ENCODE data around the gene BACE2. TPM values are rescaled to one million over a fixed set of nuclear protein-coding genes. Genes with fewer than 3 reads are reported as not detected.

The BACE2 gene
- total RNA-seq, 1 donor from 2014 or later, result 16.0 TPM

- DNase-seq, result no peak
- Histone ChIP-seq H3K4me1 (peaks cover 14% of the 10 kb centered on the region), H3K4me3 (peak within 1 kb of the TSS; percentile 55), H3K27me3 (ENCODE audit: low read depth) (peaks cover 76% of the 10 kb centered on the region), H3K9me3 (replicated peaks) (no peaks in the 10 kb centered on the region), H3K36me3 (no peaks in the 10 kb centered on the region), H3K27ac (replicated peaks) (no peak within 1 kb of the TSS)
- no peak for TF ChIP-seq CTCF (IDR thresholded peaks at IDR 0.05; ENCODE audit: borderline replicate concordance)
- intact Hi-C loops (cut with micrococcal nuclease), result no loop called here
Measured at GRCh38 chr21:41316200-41317062, 148.5 kb downstream of the BACE2 start, which contains the start of gene FAM3B. Gene FAM3B, plus strand, starts transcription at chr21:41316801. Its CDS starts 79 bp downstream, at chr21:41316880.

GRCh38 chr21:41317063-41317392 lies 149.1 kb downstream of the BACE2 start:
- DNase-seq, result no peak
- no peaks in the 10 kb centered on the region for H3K36me3 ChIP-seq
- no peaks in the 10 kb centered on the region for H3K9me3 ChIP-seq (replicated peaks)
- H3K4me3 ChIP-seq, result peak overlapping the region; percentile 55
- peaks cover 82% of the 10 kb centered on the region for H3K27me3 ChIP-seq (ENCODE audit: low read depth)
- TF ChIP-seq CTCF (IDR thresholded peaks at IDR 0.05; ENCODE audit: borderline replicate concordance), result no peak
- H3K27ac ChIP-seq (replicated peaks), result no peak overlapping the region
- H3K4me1 ChIP-seq, result peaks cover 14% of the 10 kb centered on the region
- intact Hi-C loops (cut with micrococcal nuclease), result no loop called here

- Histone ChIP-seq H3K4me3 (no peak overlapping the region), H3K9me3 (replicated peaks) (no peaks in the 10 kb centered on the region), H3K36me3 (no peaks in the 10 kb centered on the region), H3K4me1 (peaks cover 14% of the 10 kb centered on the region), H3K27me3 (ENCODE audit: low read depth) (peaks cover 86% of the 10 kb centered on the region), H3K27ac (replicated peaks) (no peak overlapping the region)
- no peak for DNase-seq
- intact Hi-C loops (cut with micrococcal nuclease), result no loop called here
- no peak for TF ChIP-seq CTCF (IDR thresholded peaks at IDR 0.05; ENCODE audit: borderline replicate concordance)
Measured at GRCh38 chr21:41317458-41317857, 149.5 kb downstream of the BACE2 start.

GRCh38 chr21:41318218-41318617 lies 150.3 kb downstream of the BACE2 start:
- peaks cover 87% of the 10 kb centered on the region for H3K27me3 ChIP-seq (ENCODE audit: low read depth)
- no peak for TF ChIP-seq CTCF (IDR thresholded peaks at IDR 0.05; ENCODE audit: borderline replicate concordance)
- DNase-seq, result no peak
- H3K9me3 ChIP-seq (replicated peaks), result no peaks in the 10 kb centered on the region
- H3K27ac ChIP-seq (replicated peaks), result no peak overlapping the region
- H3K4me1 ChIP-seq, result peaks cover 14% of the 10 kb centered on the region
- H3K36me3 ChIP-seq, result no peaks in the 10 kb centered on the region
- intact Hi-C loops (cut with micrococcal nuclease), result no loop called here
- no peak overlapping the region for H3K4me3 ChIP-seq

GRCh38 chr21:41319273-41319672 lies 151.3 kb downstream of the BACE2 start:
- H3K27me3 ChIP-seq (ENCODE audit: low read depth), result peaks cover 80% of the 10 kb centered on the region
- no peak for DNase-seq
- TF ChIP-seq CTCF (IDR thresholded peaks at IDR 0.05; ENCODE audit: borderline replicate concordance), result no peak
- H3K36me3 ChIP-seq, result no peaks in the 10 kb centered on the region
- H3K4me3 ChIP-seq, result no peak overlapping the region
- no peak overlapping the region for H3K27ac ChIP-seq (replicated peaks)
- intact Hi-C loops (cut with micrococcal nuclease), result no loop called here
- peaks cover 14% of the 10 kb centered on the region for H3K4me1 ChIP-seq
- no peaks in the 10 kb centered on the region for H3K9me3 ChIP-seq (replicated peaks)

Measured in left ventricle myocardium inferior (tissue), 1 donor.